Measurements from ENCODE around the gene CGREF1. TPM values are rescaled to one million over a fixed set of nuclear protein-coding genes. Genes with fewer than 3 reads are reported as not detected.

Gene CGREF1
- total and polyA plus RNA-seq, 8 donors: 0.31 to 3.4 (median 0.67) TPM

DNA sequence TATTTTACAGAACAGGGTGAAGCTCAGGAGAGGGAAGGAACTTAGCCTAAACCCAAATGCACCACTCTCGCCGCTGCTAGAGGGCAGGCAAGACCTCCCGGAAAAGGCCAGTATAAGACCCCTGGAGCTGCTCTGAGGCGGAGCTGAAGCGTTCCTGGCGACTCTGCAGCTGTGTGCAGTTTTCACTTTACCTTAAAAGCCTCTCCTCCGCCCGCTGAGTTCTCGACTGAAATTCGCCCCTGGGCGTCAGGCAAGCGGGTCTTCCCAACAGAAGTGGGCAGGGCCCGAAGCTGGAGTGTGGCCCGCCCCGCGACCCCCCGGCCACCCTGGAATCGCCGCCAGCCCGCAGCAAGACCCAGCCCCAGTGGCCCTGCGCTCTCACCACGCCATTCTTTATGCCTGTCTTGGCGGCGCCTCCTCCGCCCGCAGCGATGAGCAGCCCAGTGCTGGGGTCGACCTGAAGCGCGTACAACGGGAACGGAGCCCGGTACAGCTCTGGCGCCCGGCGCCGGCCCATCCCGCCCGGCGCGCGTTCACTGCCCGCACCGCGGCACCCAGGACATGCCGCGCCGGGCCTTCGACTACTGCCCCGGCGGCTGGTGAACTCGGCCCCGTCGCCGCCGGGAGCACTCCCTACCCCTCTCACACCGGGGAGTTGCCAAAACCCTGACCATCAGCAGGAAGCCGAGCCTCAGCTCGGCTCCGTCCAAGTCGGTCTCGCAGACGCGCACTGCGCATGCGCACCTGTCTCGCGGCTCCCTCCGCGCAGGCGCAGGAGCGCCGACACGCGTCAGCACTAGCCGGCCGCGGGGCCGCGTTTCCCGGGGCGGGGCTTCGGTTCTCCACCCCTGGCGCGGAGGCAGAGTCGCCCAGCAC is 15.2 kb upstream of the CGREF1 start, which contains the start of gene PREB:
PREB (minus strand) TSS at position 732 of the 876 bp plus-strand sequence; CDS start at position 517, 215 bp downstream.
- intact Hi-C loops (cut with DNase I): no loop called here

DNA sequence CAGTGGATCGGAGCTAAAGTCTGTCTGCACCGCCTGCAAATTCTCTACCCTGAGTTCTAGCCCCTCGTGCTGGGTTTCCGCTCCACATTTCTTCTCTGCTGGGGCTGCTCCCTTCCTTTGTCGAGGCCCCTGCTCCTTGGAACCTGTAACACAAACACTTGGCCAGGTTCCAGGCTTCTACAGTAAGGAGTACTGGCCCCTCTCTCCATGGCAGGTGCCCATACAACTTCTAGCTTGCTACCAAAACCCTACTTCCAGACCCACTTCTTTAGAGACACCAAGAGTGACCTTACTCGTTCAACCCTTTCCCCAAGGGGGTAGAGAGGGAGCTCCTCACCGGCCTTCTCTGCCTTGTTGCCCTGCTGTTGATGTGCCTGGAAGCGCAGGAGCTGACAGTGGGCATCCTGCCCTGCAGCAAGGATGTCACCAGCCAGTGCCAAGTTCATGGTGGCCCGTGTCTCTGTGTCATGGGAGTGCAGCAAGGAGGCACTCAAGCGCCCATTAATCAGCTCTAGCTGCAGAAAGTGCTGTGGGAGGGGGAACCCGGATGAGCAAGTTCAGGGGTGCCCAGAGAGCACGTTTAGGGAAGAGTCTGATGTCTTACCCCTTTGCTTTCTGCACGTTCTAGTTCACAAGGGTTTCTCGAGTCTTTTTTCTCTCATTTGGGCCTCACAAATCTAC is 14.4 kb upstream of the CGREF1 start:
- ATAC-seq (no peak), DNase-seq (no peak)
- Histone ChIP-seq H3K27me3 (no peaks in the 10 kb centered on the region), H3K27ac (peak overlapping the region in 1 of 2 donors; percentile 90), H3K4me3 (peak overlapping the region; percentile 98 to 100), H3K9me3 (no peaks in the 10 kb centered on the region), H3K36me3 (peaks cover 0 to 35% of the 10 kb centered on the region in 2 donors), H3K4me1 (peaks cover 9 to 16% of the 10 kb centered on the region in 2 donors)
- no peak for TF ChIP-seq CTCF (IDR thresholded peaks at IDR 0.05)
- intact Hi-C loops (cut with DNase I): no loop called here

More for the DNA sequence above, 15.2 kb upstream of the CGREF1 start, which contains the start of gene PREB:
- ATAC-seq (peak; percentile 97), DNase-seq (peak; percentile 94 to 100 (median 98))
- TF ChIP-seq CTCF (IDR thresholded peaks at IDR 0.05): no peak
- Histone ChIP-seq H3K27me3 (no peaks in the 10 kb centered on the region), H3K4me3 (peak within 1 kb of the TSS; percentile 98 to 100), H3K4me1 (peaks cover 9 to 16% of the 10 kb centered on the region in 2 donors), H3K9me3 (no peaks in the 10 kb centered on the region), H3K27ac (peak within 1 kb of the TSS; percentile 82 to 90), H3K36me3 (peaks cover 0 to 35% of the 10 kb centered on the region in 2 donors)

GRCh38 chr2:27131429-27131828 is 12.5 kb upstream of the CGREF1 start:
- H3K36me3 ChIP-seq: peaks cover 0 to 35% of the 10 kb centered on the region in 2 donors
- intact Hi-C loops (cut with DNase I): no loop called here
- no peak overlapping the region for H3K4me3 ChIP-seq
- H3K27ac ChIP-seq: no peak overlapping the region
- DNase-seq (no peak), ATAC-seq (no peak)
- TF ChIP-seq CTCF (IDR thresholded peaks at IDR 0.05): no peak
- H3K4me1 ChIP-seq: peaks cover 9 to 16% of the 10 kb centered on the region in 2 donors
- H3K9me3 ChIP-seq: no peaks in the 10 kb centered on the region
- no peaks in the 10 kb centered on the region for H3K27me3 ChIP-seq

DNA sequence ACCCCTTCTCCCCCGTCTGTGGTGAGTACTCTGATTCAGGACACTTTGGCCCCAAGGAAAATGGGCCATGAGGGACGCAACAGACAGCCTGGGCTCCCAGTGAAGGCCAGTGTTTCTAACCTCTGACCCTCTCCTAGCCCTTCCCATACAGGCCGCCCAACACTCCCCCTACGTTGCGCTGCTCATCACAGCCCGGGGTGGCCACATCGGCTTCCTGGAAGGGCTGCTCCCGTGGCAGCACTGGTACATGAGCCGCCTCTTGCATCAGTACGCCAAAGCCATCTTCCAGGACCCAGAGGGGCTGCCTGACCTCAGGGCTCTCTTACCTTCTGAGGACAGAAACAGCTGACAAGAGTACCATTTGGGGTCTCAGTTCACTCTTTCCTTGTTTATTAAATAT is 11.5 kb upstream of the CGREF1 start:
- Histone ChIP-seq H3K36me3 (peaks cover 0 to 35% of the 10 kb centered on the region in 2 donors), H3K4me3 (no peak overlapping the region), H3K4me1 (peaks cover 9 to 16% of the 10 kb centered on the region in 2 donors), H3K9me3 (no peaks in the 10 kb centered on the region), H3K27me3 (no peaks in the 10 kb centered on the region), H3K27ac (no peak overlapping the region)
- ATAC-seq (no peak), DNase-seq (no peak)
- TF ChIP-seq CTCF (IDR thresholded peaks at IDR 0.05): no peak
- intact Hi-C loops (cut with DNase I): no loop called here

All from left lung (tissue), 10 donors.